Uterus (tissue), 4 donors: ENCODE results near the gene PHB1. TPM values are rescaled to one million over a fixed set of nuclear protein-coding genes. Genes with fewer than 3 reads are reported as not detected.

ENCODE experiments used
- DNase-seq, 2 donors: peaks; one replicate each; pipeline ENCODE4 v3.0.0-alpha.2; 2019 to 2020
- H3K27ac ChIP-seq, 2 donors: fragments of 200-600 bp; sonication (generic); 1 replicate in 1 of 2; 2 replicates in 1 of 2; pipeline ENCODE4 v1.5.1; 2016 to 2018
- H3K27me3 ChIP-seq, 2 donors: fragments of 200-600 bp; sonication (generic); one replicate each; pipeline ENCODE4 v1.5.1; 2018 to 2019; ENCODE audit warnings: control low read depth in 1 of 2
- H3K36me3 ChIP-seq, 2 donors: fragments of 200-600 bp; sonication (generic); one replicate each; pipeline ENCODE4 v1.5.1; 2019; ENCODE audit warnings: control low read depth in 1 of 2
- H3K4me1 ChIP-seq, 2 donors: fragments of 200-600 bp; sonication (generic); one replicate each; pipeline ENCODE4 v1.5.1; 2018 to 2019; ENCODE audit warnings: control low read depth in 1 of 2
- H3K4me3 ChIP-seq, 2 donors: fragments of 200-600 bp; sonication (generic); 1 replicate in 1 of 2; 2 replicates in 1 of 2; pipeline ENCODE4 v1.5.1; 2018 to 2019; ENCODE audit warnings: mild to moderate bottlenecking in 1 of 2
- H3K9me3 ChIP-seq, 2 donors: fragments of 200-600 bp; sonication (generic); one replicate each; pipeline ENCODE4 v1.5.1; 2019; ENCODE audit warnings: control low read depth in 1 of 2
- CTCF ChIP-seq, 4 experiments: fragments of 200-600 bp in 2 of 4; fragments of 450-650 bp in 2 of 4; sonication (generic) in 2 of 4; IDR thresholded peaks; one replicate each; pipeline ENCODE4 v1.5.1; 2016 to 2019; ENCODE audit warnings: antibody characterized with exemption in 4 of 4, mild to moderate bottlenecking in 2 of 4, moderate library complexity in 1 of 4
- POLR2A ChIP-seq, 2 donors: fragments of 450-650 bp; IDR thresholded peaks; one replicate each; pipeline ENCODE4 v1.6.1; 2016; ENCODE audit warnings: antibody characterized with exemption in 2 of 2, mild to moderate bottlenecking in 1 of 2, moderate library complexity in 1 of 2
- intact Hi-C: fragments of 100-400 bp; cut with DNase I; formaldehyde crosslinking; loops from one replicate; pipeline ENCODE4 v1.15.1; 2023; ENCODE audit warnings: low total_unique reads
- total RNA-seq, 4 donors: library from RNA; depleted of rRNA in 3 of 4; stranded (reverse); fragments of >200 nt in 3 of 4; gene quantifications; one replicate each; pipeline versions ENCODE4 v1.1.0 to v1.2.4, GENCODE V29; 2014 to 2023
- donor health status: DM: yes; HTN: yes; CAD: no.

PHB1 gene
- total RNA-seq, 4 donors from 2014 or later = 63.5 to 98.4 (median 79.6) TPM

GRCh38 chr17:49383060-49383459 lies 31.6 kb downstream of the PHB1 start:
- no peak overlapping the region for H3K27ac ChIP-seq
- no peaks in the 10 kb centered on the region for H3K36me3 ChIP-seq
- no peaks in the 10 kb centered on the region for H3K9me3 ChIP-seq
- intact Hi-C loops = no loop called here
- TF ChIP-seq CTCF (IDR thresholded peaks at IDR 0.05) (no peak), POLR2A (IDR thresholded peaks at IDR 0.05) (no peak)
- no peak overlapping the region for H3K4me3 ChIP-seq
- H3K4me1 ChIP-seq = no peaks in the 10 kb centered on the region
- H3K27me3 ChIP-seq = no peaks in the 10 kb centered on the region
- no peak for DNase-seq

- H3K27ac ChIP-seq = no peak overlapping the region
- no peak for TF ChIP-seq CTCF (IDR thresholded peaks at IDR 0.05)
- TF ChIP-seq POLR2A (IDR thresholded peaks at IDR 0.05) = no peak
- intact Hi-C loops = no loop called here
- H3K9me3 ChIP-seq = no peaks in the 10 kb centered on the region
- H3K4me1 ChIP-seq = no peaks in the 10 kb centered on the region
- H3K36me3 ChIP-seq = no peaks in the 10 kb centered on the region
- H3K4me3 ChIP-seq = no peak overlapping the region
- no peaks in the 10 kb centered on the region for H3K27me3 ChIP-seq
- no peak for DNase-seq
Observed at GRCh38 chr17:49382556-49382955, 32.1 kb downstream of the PHB1 start.

GRCh38 chr17:49381793-49382192 lies 32.9 kb downstream of the PHB1 start:
- no peaks in the 10 kb centered on the region for H3K9me3 ChIP-seq
- H3K27ac ChIP-seq = no peak overlapping the region
- TF ChIP-seq CTCF (IDR thresholded peaks at IDR 0.05) (no peak), POLR2A (IDR thresholded peaks at IDR 0.05) (no peak)
- no peaks in the 10 kb centered on the region for H3K4me1 ChIP-seq
- no peaks in the 10 kb centered on the region for H3K27me3 ChIP-seq
- intact Hi-C loops = no loop called here
- no peaks in the 10 kb centered on the region for H3K36me3 ChIP-seq
- DNase-seq = no peak
- no peak overlapping the region for H3K4me3 ChIP-seq

- H3K9me3 ChIP-seq = no peaks in the 10 kb centered on the region
- no peaks in the 10 kb centered on the region for H3K4me1 ChIP-seq
- no peak overlapping the region for H3K27ac ChIP-seq
- DNase-seq = no peak
- no peaks in the 10 kb centered on the region for H3K36me3 ChIP-seq
- intact Hi-C loops = no loop called here
- no peaks in the 10 kb centered on the region for H3K27me3 ChIP-seq
- TF ChIP-seq POLR2A (IDR thresholded peaks at IDR 0.05) (no peak), CTCF (IDR thresholded peaks at IDR 0.05) (no peak)
- H3K4me3 ChIP-seq = no peak overlapping the region
Observed at GRCh38 chr17:49381033-49381432, 33.6 kb downstream of the PHB1 start.

GRCh38 chr17:49379926-49380325 lies 34.8 kb downstream of the PHB1 start:
- no peaks in the 10 kb centered on the region for H3K27me3 ChIP-seq
- no peaks in the 10 kb centered on the region for H3K9me3 ChIP-seq
- intact Hi-C loops = no loop called here
- H3K4me3 ChIP-seq = no peak overlapping the region
- H3K27ac ChIP-seq = no peak overlapping the region
- no peak for DNase-seq
- H3K4me1 ChIP-seq = no peaks in the 10 kb centered on the region
- H3K36me3 ChIP-seq = no peaks in the 10 kb centered on the region
- TF ChIP-seq CTCF (IDR thresholded peaks at IDR 0.05) (no peak), POLR2A (IDR thresholded peaks at IDR 0.05) (no peak)
